ENCODE results near the gene DPF1.

Gene DPF1

DNA sequence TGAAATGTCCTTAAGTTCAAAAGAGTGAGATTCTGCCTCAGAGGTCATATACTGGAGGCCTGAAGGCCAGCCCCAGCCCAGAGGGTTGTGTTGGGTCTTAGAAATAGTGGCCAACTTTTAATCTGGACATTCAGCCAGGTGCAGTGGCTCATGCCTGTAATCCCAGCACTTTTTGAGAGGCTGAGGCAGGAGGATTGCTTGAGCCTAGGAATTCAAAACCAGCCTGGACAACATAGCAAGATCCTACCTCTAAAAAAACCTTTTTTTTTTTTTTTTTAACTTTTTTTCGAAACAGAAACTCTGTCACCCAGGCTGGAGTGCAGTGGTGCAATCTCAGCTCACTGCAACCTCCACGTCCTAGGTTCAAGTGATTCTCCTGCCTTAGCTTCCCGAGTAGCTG, 15.5 kb downstream of the DPF1 start:
- H3K36me3 ChIP-seq (replicated peaks; ENCODE audit: low read depth, low read length): no peaks in the 10 kb centered on the region
- no peaks in the 10 kb centered on the region for H4K20me1 ChIP-seq (ENCODE audit: insufficient read depth, low read length)
- H3K4me3 ChIP-seq (ENCODE audit: low read length): no peak overlapping the region
- no peaks in the 10 kb centered on the region for H3K79me2 ChIP-seq (ENCODE audit: low read length)
- no peak overlapping the region for H3K9ac ChIP-seq (ENCODE audit: low read length)
- H2AFZ ChIP-seq (ENCODE audit: low read depth, low read length): no peak overlapping the region
- H3K4me2 ChIP-seq (ENCODE audit: low read length): no peak overlapping the region
- H3K9me3 ChIP-seq (ENCODE audit: insufficient read depth, low read length): no peaks in the 10 kb centered on the region
- no peaks in the 10 kb centered on the region for H3K4me1 ChIP-seq (ENCODE audit: low read length)
- H3K27me3 ChIP-seq (ENCODE audit: low read depth, low read length): peaks cover 17% of the 10 kb centered on the region
- H3K27ac ChIP-seq (ENCODE audit: low read length): no peak overlapping the region
- TF ChIP-seq EZH2phosphoT487 (IDR thresholded peaks at IDR 0.05; ENCODE audit: low read depth): no peak
- TF ChIP-seq, protein P1, sequence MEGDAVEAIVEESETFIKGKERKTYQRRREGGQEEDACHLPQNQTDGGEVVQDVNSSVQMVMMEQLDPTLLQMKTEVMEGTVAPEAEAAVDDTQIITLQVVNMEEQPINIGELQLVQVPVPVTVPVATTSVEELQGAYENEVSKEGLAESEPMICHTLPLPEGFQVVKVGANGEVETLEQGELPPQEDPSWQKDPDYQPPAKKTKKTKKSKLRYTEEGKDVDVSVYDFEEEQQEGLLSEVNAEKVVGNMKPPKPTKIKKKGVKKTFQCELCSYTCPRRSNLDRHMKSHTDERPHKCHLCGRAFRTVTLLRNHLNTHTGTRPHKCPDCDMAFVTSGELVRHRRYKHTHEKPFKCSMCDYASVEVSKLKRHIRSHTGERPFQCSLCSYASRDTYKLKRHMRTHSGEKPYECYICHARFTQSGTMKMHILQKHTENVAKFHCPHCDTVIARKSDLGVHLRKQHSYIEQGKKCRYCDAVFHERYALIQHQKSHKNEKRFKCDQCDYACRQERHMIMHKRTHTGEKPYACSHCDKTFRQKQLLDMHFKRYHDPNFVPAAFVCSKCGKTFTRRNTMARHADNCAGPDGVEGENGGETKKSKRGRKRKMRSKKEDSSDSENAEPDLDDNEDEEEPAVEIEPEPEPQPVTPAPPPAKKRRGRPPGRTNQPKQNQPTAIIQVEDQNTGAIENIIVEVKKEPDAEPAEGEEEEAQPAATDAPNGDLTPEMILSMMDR (IDR thresholded peaks at IDR 0.05; ENCODE audit: low read depth, low read length): no peak

DNA sequence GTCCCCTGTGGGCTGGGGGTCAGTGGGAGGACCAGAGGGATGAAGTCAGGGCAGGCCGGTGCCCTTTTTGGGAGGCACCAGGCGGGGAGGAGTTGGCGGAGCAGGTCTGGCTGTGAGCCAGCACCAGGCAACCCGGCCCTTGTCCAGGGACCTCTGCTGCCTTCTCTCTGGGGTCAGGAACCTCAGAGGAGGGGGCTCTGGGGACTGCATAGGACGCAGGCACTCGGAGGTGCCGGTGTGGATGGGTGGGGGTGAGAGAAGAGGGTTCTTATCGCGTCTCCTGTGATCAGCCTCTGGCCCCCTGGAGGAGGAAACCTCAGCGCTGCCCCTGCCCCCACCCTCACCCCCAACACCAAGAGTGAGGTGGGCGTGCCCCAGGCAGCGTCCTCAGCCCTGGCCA, 16.5 kb downstream of the DPF1 start:
- no peak for TF ChIP-seq EZH2phosphoT487 (IDR thresholded peaks at IDR 0.05; ENCODE audit: low read depth)
- TF ChIP-seq, protein P1 (IDR thresholded peaks at IDR 0.05; ENCODE audit: low read depth, low read length): no peak
- Histone ChIP-seq H3K79me2 (ENCODE audit: low read length) (no peaks in the 10 kb centered on the region), H3K27ac (ENCODE audit: low read length) (no peak overlapping the region), H3K4me1 (ENCODE audit: low read length) (no peaks in the 10 kb centered on the region), H3K9me3 (ENCODE audit: insufficient read depth, low read length) (no peaks in the 10 kb centered on the region), H3K36me3 (replicated peaks; ENCODE audit: low read depth, low read length) (peaks cover 3% of the 10 kb centered on the region), H3K4me3 (ENCODE audit: low read length) (no peak overlapping the region), H2AFZ (ENCODE audit: low read depth, low read length) (no peak overlapping the region), H3K9ac (ENCODE audit: low read length) (no peak overlapping the region), H4K20me1 (ENCODE audit: insufficient read depth, low read length) (no peaks in the 10 kb centered on the region), H3K4me2 (ENCODE audit: low read length) (no peak overlapping the region), H3K27me3 (ENCODE audit: low read depth, low read length) (peaks cover 17% of the 10 kb centered on the region)

DNA sequence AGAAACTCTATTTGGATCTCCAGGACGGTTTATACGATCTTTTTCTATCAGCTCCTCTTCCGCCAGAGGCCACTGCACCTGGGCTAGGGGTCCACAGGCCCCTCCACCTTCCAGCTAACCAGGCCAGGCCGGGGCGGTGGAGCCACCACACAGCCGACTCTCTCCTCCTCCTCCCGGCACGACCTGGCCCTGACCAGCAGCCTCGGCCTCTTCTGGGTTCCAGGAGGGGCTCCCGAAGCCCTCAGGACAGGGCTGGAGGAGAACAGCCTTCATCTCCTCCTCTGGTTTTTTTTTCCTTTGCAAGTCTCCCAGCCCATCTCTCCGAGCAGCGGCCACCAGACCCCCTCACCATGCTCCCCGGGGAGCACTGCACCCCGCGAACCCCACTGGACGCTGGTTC, 17.1 kb downstream of the DPF1 start:
- Histone ChIP-seq H3K9me3 (ENCODE audit: insufficient read depth, low read length) (no peaks in the 10 kb centered on the region), H3K4me3 (ENCODE audit: low read length) (no peak overlapping the region), H3K27ac (ENCODE audit: low read length) (no peak overlapping the region), H3K79me2 (ENCODE audit: low read length) (no peaks in the 10 kb centered on the region), H2AFZ (ENCODE audit: low read depth, low read length) (no peak overlapping the region), H4K20me1 (ENCODE audit: insufficient read depth, low read length) (no peaks in the 10 kb centered on the region), H3K27me3 (ENCODE audit: low read depth, low read length) (peaks cover 17% of the 10 kb centered on the region), H3K4me1 (ENCODE audit: low read length) (no peaks in the 10 kb centered on the region), H3K36me3 (replicated peaks; ENCODE audit: low read depth, low read length) (peaks cover 3% of the 10 kb centered on the region), H3K9ac (ENCODE audit: low read length) (no peak overlapping the region), H3K4me2 (ENCODE audit: low read length) (no peak overlapping the region)
- TF ChIP-seq, protein P1 (IDR thresholded peaks at IDR 0.05; ENCODE audit: low read depth, low read length): no peak
- TF ChIP-seq EZH2phosphoT487 (IDR thresholded peaks at IDR 0.05; ENCODE audit: low read depth): no peak

DNA sequence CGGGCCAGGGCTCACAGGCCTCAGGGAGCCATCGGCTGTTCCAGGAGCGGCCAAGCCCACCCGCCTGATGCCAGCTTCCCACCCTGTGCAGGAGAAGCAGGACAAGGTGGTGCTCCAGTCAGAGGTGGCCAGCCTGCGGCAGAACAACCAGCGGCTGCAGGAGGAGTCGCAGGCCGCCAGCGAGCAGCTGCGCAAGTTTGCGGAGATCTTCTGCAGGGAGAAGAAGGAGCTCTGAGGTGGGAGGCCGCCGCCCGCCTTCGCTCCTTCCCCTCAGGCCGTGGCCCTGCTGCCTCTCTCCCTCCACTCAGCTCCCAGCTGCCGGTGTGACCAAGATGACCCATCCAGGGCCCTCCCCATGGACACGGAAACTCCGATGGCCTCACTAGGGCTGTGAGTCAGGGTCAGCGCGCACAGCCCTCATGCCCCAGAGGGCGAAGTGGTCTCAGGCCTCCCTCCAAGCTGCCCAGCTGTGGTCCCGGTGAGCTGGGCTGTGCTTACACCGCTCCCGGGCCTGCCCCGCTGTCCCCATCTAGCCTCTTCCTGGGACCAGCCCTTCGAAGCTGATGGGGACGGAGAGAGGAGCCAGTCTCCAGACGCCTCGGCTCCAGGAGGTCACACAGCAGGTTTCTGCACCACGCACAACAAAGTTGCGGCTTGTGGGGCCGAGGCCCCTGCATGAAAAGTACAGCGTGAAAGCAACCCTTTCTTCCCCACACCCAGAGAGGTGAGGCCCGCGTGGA, 17.8 kb downstream of the DPF1 start:
- Histone ChIP-seq H3K9me3 (ENCODE audit: insufficient read depth, low read length) (no peaks in the 10 kb centered on the region), H3K27ac (ENCODE audit: low read length) (no peak overlapping the region), H3K27me3 (ENCODE audit: low read depth, low read length) (peaks cover 17% of the 10 kb centered on the region), H3K4me1 (ENCODE audit: low read length) (no peaks in the 10 kb centered on the region), H4K20me1 (ENCODE audit: insufficient read depth, low read length) (no peaks in the 10 kb centered on the region), H3K9ac (ENCODE audit: low read length) (no peak overlapping the region), H2AFZ (ENCODE audit: low read depth, low read length) (no peak overlapping the region), H3K79me2 (ENCODE audit: low read length) (no peaks in the 10 kb centered on the region), H3K36me3 (replicated peaks; ENCODE audit: low read depth, low read length) (peaks cover 3% of the 10 kb centered on the region), H3K4me2 (ENCODE audit: low read length) (no peak overlapping the region), H3K4me3 (ENCODE audit: low read length) (no peak overlapping the region)
- no peak for TF ChIP-seq EZH2phosphoT487 (IDR thresholded peaks at IDR 0.05; ENCODE audit: low read depth)
- TF ChIP-seq, protein P1 (IDR thresholded peaks at IDR 0.05; ENCODE audit: low read depth, low read length): no peak
